ENCODE data around the gene CYREN. TPM values are rescaled to one million over a fixed set of nuclear protein-coding genes. Genes with fewer than 3 reads are reported as not detected.
A peak's percentile ranks its signal among the peaks of the same experiment; 100 is the strongest.

CYREN gene, protein sequence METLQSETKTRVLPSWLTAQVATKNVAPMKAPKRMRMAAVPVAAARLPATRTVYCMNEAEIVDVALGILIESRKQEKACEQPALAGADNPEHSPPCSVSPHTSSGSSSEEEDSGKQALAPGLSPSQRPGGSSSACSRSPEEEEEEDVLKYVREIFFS
- 49.5 and 62.2 TPM in 2 replicates for total RNA-seq (2014; rRNA removed; shearing (Covaris generic))

DNA sequence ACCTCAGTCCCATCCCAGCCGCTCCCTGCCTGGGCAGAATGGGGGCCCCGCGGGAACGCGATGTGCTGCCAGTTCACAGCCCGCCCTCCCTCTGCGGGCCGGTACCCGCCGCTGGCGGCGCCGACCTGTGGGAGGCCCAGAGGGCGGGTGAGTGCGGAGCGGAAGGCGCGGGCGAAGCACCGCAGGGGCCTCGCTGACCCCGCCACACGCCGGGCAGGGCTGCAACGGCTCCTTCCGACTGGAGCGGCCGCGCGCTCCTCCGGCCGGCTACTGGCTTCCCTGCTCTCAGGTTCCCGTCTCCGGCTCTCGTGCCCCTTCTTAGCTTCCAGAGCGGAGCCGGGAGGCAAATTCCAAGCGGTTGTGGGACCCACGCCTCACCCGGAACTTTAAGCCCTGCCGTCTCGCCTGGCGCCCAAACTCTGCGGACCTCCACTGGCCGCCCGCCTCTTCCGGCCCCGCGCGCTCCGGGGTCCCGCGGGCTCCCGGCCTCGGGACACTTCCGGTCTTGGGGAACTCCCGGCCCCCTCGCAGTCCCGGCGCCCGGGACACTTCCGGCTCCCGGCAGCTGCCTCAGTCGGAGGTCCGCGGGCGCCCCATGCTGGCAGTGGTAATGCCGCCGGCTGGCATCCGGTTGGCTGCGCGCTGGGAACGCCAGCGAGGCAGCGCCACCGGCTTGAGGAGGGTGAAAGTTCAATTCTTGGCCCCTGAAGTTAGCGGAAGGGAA is at the start of gene CYREN:
CYREN (minus strand) TSS at position 434 of the 724 bp plus-strand sequence. CDS start 1,785 bp downstream, outside the sequence.
- peak; percentile 95 for DNase-seq (ENCODE audit: low read depth)

DNA sequence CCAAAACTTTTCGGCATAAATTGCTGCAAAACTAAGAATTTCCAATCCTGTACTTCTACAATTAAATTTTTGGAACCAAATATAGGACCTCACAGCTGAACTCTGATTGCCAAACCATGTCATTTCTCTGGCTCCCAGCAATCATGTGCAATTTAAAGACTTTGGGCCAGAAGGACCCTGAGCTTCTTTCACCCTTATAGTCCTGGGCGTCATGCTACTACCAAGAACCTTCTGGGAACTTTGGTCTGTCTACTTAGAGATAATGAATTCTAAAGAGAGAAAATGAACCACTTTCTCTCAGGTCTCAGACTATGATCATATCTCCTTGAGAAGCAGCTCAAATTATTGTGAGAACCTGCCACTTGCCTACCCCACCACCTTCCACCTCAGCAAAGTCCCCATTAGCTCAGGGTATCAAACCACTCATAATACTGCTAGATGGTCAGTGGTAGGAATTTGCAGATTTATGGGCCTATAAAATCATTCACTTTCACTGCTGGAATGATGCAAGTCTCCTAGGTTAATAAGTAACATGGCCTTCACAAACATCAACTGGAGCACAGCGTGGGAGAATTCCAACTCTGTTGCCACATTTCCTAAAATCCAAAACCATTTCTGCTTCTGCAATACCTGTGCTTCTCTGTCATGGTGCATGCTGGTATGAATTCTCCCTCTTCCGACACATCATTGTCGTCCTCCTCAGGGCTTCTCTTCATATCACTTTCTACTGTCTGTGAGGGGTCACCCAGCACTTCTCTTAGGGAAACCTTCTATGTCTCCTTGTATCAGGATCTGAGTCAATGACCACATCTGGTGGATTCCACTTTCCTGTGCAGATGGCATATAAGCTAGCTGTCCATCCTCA is 47.4 kb upstream of the CYREN start:
- no peak for DNase-seq (ENCODE audit: low read depth)

- DNase-seq (ENCODE audit: low read depth) = no peak
Observed at GRCh38 chr7:135215698-135216097, 45.2 kb upstream of the CYREN start.

DNA sequence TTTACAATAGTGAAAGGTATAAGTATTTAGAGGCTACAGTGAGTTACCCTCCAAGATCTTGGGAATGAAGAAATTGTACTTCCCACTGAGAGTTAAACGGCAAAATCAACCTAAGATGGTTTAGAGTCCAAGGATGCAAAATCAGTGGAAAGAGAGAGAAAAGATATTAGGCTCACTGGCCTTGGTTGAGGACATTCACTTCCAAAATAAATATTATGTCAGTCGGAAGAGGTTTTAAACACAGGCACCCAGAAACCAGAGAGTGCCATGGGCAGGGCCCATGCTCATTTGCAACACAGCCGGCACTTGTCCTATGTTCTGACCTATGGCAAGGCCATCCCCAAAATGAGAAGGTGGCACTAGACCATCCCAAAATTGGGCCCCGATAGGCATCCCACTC is 44.7 kb upstream of the CYREN start:
- DNase-seq (ENCODE audit: low read depth) = no peak

DNA sequence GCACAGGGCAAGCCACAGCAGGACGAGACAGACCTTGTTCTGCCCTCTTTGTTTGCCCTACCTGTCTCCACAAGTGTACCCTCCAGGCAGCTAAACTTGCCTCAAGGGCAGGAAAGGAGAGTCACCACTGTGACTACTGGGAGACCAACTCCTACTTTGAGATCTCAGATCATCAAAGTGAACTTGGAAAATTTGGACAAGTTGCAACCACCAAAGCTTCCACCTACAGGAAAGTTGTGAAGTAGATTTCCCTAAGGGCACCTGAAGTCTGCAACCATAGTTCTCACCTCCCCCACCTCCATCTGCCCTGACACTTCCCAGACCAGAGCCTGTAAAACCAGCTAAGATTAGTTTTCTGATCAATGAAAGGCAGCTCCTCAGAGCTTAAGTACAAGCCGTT is 43.3 kb upstream of the CYREN start:
- DNase-seq (ENCODE audit: low read depth) = no peak

DNA sequence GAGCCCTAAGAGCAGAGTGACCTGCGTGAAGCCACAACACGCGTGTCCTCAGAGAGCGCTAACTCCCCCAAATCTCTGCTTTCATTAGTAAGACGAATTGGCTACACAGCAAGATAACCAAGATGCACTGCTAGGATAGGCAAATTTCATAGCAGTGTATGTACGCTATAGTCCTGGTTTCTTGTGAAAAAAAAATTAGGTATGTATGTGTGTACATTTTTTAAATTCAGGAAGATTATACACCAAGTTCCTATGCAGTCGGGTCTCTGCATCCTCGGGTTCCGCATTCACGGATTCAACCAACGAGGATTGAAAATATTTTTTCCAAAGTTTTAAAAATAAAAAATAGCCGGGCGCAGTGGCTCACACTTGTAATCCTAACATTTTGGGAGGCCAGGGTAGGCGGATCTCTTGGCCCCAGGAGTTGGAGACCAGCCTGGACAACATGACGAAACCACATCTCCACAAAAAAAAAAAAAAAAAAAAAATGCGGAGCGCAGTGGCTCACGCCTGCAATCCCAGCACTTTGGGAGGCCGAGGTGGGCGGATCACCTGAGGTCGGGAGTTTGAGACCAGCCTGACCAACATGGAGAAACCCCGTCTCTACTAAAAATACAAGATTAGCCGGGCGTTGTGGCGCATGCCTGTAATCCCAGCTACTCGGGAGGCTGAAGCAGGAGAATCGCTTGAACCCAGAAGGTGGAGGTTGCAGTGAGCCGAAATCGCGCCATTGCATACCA is 41.6 kb upstream of the CYREN start:
- peak; percentile 59 for DNase-seq (ENCODE audit: low read depth)

- peak; percentile 91 for DNase-seq (ENCODE audit: low read depth)
Observed at GRCh38 chr7:135211179-135211945, 40.9 kb upstream of the CYREN start, which contains the start of gene WDR91. Gene WDR91 (minus strand): TSS chr7:135211526. CDS start chr7:135211502, 24 bp downstream.

DNA sequence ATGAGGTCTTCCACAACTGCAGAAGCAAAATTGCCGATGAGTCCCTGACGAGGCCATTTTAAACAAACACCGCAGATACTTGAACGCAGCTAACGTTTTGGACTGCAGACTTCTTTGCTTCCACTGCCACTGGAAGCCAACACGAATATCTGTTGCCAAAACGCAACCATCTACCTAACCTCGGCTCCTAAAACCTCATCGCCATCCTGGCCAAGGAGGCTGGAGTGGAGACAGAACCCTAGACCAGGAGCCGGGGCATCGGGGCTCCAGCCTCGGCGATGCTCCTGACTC is 40.3 kb upstream of the CYREN start:
- DNase-seq (ENCODE audit: low read depth) = peak; percentile 44

GRCh38 chr7:135209225-135209834 is 38.8 kb upstream of the CYREN start:
- DNase-seq (ENCODE audit: low read depth) = no peak

DNA sequence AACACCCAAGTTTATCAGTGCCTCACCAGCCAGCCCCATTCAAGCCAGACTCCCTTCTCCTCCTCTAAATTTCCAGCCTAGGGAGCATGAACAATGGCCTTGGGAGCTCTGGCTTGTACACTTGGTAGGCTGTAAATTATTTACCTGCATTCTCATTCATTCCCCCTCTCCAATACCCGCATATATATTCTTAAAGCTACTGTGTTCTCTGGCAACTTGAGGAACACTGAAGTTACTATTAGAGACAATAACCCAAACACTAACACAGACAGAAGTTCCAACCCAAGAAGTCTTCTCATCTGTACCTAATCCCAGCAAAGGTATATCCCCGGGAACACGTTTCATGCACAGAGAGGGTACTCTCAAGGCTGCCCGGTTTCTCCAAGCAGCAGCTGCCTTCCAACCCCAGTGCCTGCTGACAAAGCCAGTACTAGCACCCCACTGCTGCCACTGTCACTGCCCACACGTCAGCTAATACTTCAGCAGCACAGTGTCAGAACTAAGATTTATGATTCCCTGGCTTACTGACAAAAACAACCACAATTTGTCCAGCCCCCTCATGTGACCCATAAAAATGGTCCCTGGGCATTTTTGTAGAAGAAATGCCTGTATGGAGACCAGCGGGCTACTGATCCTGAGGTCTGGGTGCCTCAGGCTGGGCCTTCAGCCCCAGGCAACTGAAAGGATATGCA is 37.7 kb upstream of the CYREN start:
- DNase-seq (ENCODE audit: low read depth) = peak; percentile 48

GRCh38 chr7:135207406-135208101 is 37.0 kb upstream of the CYREN start:
- DNase-seq (ENCODE audit: low read depth) = no peak

DNA sequence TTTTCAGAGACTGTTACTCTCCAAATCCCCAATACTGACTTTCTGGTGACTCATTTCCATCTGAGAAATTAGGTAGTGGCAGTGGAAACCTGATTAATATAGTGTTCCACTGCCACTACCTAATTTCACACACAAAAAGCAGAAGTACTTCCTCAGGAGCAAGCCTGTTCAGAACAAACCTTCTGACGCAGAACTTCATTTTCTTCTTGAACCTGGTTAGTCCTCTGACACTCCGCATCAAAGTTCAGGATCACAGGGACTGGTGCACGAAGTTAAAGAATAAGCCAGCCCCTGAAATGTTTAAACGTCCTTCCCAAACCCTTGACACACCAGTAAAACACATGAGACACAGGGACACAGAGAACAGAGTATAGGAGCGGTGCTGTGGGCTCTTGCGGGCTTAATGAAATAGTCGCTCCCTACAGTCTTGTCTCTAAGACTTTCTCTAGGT is 36.5 kb upstream of the CYREN start:
- DNase-seq (ENCODE audit: low read depth) = no peak

GRCh38 chr7:135205850-135206249 is 35.3 kb upstream of the CYREN start:
- DNase-seq (ENCODE audit: low read depth) = no peak

DNA sequence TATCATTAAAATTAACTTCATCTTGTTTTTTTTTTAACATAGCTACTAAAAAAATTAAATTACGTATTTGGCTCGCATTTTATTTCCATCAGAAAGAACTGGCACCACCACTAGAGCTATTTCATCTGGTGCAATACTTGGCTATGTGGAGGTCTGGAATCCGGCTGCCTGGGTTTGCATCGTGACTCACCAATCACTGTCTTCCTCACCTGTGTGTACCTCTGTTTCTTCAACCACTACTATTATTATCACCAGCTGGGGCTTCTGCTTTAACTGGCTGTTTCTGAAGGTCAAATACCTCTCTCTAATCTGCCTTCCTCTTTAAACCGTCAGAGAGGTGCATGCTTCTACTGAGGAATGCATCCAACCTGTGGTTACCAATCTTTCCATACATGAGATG is 34.4 kb upstream of the CYREN start:
- DNase-seq (ENCODE audit: low read depth) = peak; percentile 15

DNA sequence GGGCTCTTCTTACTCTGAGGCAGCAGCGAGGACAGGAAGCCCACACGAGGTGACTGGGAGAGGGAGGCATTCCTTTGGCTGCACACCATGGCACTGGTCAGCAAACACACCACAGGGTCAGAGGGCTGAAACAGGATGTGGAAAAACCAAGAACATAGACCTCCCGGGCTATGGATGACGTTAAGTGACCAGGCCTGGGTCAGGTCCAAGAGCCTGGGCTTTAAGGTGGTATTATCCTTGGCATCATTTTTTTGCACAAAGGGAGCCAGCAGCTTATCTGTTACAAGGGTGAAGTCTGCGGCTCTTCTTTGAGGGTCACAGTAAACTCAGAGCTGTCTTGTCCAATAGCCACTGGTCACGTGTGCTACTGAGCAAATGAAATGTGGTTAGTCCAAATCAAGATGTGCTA is 33.8 kb upstream of the CYREN start:
- peak; percentile 92 for DNase-seq (ENCODE audit: low read depth)

DNA sequence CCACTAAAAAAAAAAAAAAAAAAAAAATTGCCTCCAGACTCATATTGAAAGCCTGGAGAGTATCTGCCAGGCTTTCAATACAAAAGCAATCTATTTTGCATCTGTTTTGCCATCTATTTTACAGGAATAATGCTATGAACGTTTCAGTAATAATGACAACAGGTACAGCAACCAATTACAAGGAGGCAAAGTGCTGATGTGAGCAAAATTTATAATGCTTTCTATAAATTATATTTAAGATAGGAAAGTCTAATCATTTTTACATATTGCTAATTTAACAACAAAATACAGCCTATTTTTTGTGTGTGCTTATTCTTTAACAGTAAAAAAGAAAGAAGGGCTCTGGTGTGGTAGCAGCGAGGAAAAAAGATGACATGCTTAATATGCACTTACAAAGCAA is 30.8 kb upstream of the CYREN start:
- no peak for DNase-seq (ENCODE audit: low read depth)

GRCh38 chr7:135200821-135201331 is 30.4 kb upstream of the CYREN start:
- DNase-seq (ENCODE audit: low read depth) = peak; percentile 40

GRCh38 chr7:135199439-135199838 is 28.9 kb upstream of the CYREN start:
- DNase-seq (ENCODE audit: low read depth) = no peak

All from M059J (cell line).